Activated CD4-positive, alpha-beta T cell treated with anti-CD3 and anti-CD28 coated beads, Interleukin-10, Interleukin-2, amounts not matched to agents 100 ng/mL and 50 ng/mL, durations not matched to agents 16 hours and 8 hours (primary cell): ENCODE data around the gene KIAA1217.

Experiments used
- DNase-seq: peaks from one replicate; pipeline ENCODE4 v3.0.0-alpha.2; 2020

Gene KIAA1217

GRCh38 chr10:24249829-24250415 is 41.0 kb downstream of the KIAA1217 start:
- no peak for DNase-seq

GRCh38 chr10:24251547-24251946 is 42.6 kb downstream of the KIAA1217 start:
- DNase-seq: no peak

DNA sequence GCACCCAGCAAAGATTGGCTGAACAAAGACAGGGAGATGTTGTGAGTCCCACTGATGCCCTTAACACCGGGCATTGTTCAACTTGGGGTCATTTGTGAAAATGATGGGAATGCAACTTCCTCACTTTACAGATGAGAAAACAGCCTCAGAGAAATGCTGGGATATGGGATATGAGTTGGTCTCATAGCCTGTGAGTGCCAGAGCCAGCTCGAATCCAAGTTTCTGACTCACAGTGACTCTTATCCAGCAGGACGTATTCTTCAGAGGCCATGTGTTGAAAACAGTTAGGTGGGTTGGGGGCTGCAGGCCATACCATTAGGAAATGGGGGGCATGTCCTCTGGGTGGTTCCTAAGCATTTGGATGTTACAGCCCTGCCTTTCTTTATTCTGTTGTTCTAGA is 45.2 kb downstream of the KIAA1217 start:
- no peak for DNase-seq

GRCh38 chr10:24255115-24255880 is 46.4 kb downstream of the KIAA1217 start:
- no peak for DNase-seq

GRCh38 chr10:24255881-24256311 is 47.0 kb downstream of the KIAA1217 start:
- DNase-seq: no peak

DNA sequence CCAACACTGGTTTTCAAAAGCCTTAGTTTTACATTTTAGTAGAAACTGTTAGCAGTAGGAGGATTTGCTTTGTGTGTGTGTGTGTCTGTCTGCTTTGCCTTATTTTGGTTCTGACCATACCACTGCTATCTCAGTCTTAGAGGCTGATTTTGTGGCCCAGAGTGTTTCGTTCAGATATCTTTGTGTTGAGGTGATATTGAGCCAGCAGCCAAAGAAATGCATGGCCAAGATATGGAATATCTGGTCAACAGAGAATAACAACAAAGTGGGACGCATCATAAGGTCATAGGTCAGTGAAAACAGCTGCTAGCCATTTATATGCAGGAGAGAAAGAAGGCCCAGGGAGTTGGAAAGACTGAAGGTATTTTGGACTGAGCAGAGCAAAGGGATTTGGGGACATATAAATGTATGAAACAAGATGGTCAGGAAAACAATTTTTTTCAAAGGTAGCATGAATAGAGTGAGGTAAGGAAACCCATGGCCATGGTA is 47.7 kb downstream of the KIAA1217 start:
- no peak for DNase-seq

- no peak for DNase-seq
Measured at GRCh38 chr10:24257588-24257987, 48.6 kb downstream of the KIAA1217 start.

DNA sequence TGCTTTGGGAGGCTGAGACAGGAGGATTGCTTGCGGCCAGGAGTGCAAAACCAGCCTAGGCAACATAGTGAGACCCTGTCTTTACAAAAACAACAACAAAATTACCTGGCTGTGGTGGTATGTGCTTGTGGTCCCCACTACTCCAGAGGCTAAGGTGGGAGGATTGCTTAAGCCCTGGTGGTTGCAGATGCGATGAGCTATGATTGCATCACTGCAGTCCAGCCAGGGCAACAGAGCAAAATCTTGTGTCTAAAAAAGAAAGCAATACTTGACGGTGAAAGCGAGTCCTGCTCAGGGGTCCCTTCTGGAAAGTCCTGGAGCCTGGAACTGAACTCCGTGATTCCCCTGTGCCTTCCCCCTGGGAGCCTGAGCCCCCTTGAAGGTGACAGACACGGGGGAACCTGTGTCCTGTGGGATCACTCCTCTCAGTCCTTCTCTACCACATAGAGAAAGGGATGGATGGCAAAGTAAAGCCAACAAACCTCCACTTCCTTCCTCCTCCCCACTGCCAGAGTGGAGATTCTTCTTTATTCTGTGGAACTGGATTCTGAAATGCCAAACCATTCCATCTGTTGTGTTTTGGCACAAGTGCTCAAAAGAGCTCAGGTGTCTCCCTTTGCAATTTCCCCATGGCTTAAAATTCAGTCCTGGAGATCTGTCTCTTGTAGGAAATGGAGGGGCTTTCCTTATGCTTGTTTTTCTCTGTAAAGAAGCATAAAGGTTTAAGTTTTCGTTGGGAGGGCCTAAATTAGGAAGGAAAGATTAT is 50.6 kb downstream of the KIAA1217 start:
- DNase-seq: no peak

DNA sequence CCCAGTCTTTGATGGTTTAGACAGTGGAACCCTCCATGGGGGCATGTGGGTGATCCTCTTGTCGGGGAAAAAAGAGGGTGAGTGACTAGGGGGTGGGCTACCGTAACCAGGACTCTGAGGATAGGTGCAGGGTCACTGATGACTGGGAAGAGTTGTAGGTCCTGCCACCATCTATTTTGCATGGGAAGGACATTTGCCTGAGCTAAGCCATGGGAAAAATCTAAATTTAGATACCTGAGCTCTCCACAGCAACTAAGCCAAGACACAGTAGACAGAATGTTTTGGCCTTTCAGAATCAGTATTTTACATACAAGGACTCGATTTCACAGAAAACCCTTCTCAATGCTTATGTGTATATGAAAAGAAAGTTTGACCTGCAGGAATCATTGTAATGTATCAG is 52.7 kb downstream of the KIAA1217 start:
- no peak for DNase-seq

DNA sequence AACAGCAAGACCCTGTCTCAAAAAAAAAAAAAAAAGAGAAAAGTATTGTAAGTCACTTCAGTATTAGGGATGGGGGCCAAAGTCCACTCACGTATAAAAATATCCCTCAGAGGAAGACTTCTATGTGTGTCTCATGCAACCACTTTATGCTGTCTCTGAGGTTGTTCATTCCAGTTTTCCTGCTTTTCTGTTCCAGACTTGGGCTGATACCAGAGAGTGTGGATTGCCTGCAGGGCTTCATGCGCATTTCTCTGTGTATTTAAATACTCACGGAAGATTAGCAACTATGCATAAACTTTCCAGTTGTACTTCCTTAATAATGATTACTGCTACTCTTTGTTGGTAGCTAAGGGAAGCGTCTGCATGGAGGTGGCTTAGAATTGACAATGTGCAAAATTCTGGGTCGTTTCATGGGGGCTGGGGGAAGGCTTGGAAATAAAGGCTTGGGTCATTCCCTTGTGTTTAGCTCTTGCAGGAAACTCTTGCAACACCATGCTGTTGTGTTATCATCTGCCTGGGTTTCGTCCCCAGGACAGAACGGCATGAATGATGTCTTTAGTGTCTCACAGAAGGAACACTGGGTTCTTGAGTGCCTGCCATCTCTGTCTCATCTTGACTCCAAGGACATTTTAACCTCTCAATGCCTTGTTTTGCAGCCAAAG is 54.1 kb downstream of the KIAA1217 start:
- DNase-seq: no peak

DNA sequence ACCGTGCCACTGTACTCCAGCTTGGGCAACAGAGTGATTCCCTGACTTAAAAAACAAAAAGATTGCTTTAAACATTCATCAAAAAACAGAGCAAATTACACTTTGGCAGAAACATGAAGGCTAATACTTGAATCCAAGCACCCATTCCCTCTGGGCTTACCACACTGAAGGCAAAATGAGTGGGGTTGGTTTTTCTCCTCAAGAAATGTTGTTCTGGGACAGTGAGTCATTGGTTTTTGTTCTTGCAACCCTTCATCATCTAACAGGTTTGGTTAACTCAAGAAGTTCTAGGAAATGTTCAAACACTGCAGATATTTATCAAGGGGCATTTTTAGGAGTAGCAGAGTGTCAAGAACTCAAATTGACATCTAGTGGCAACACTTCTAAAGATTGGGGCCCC is 60.5 kb downstream of the KIAA1217 start:
- DNase-seq: no peak

GRCh38 chr10:24272374-24272773 is 63.4 kb downstream of the KIAA1217 start:
- no peak for DNase-seq

GRCh38 chr10:24277277-24277676 is 68.3 kb downstream of the KIAA1217 start:
- DNase-seq: no peak

DNA sequence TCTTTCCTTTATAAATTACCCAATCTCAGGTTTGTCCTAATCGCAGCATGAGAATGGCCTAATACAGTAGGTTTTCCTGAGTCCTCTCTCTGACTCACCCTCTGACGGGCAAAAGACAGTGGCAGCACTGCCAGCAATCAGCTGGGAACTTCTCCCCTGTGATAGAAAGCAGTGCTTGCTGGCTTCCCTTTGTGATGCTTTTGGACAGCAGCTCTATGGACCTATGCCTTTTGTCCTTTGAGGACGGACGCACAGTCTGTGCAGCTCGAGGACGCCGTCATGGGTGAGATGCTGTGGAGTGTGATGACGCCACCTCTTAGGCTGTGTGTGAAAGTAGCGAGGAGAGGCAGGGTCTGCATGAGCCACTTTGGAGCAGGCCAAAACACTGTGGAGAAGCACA is 68.8 kb downstream of the KIAA1217 start:
- DNase-seq: no peak

- no peak for DNase-seq
Measured at GRCh38 chr10:24278176-24278889, 69.4 kb downstream of the KIAA1217 start.

DNA sequence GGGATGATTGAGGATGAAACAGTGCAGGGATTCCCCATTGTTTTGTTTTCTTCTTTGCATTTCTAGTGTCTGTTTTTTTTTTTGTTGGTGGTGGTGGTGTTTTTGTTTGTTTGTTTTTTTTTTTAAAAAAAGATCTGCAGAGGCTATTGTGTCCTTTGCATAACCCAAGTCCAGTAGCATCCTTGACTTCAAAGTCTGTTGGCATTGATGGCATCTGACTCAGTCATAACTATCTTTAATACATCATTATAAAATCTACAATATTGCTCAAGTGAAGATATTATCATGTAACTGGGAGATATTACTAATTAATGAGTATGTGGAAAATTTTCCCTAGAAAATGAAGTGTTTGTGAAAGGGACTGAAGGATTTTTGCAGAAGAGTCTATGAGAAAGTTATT is 70.2 kb downstream of the KIAA1217 start:
- DNase-seq: no peak

DNA sequence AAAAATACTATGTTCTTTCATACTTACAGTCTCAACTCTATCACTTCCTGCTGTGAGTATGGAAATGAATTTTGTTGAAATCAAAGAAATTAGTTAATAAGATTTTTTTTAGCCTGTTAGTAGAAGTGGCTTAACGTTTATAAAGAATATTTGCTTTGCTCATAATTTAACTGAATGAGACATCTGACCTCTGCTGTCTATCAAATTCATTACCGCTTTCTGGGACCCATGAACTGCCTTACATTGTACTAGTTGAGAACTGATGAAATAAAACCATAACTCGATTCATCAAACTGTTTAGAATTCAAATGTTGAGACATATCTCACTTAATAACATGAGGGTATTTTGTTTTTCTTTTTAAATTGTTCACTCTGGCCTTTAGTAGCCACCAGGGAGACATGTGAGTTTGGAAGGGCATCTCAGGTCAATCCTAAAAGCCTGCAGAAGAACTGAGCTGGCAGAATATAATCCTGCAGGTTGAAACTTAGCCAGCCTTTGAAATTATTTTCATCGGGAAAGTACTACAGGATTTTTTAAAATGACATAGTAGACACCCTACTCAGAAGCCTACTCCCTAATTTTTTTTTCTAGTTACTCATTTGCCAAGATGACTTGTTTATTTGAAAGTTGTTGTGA is 78.7 kb downstream of the KIAA1217 start:
- DNase-seq: no peak

- no peak for DNase-seq
Measured at GRCh38 chr10:24288581-24288980, 79.6 kb downstream of the KIAA1217 start.

- no peak for DNase-seq
Measured at GRCh38 chr10:24289235-24289634, 80.3 kb downstream of the KIAA1217 start.

DNA sequence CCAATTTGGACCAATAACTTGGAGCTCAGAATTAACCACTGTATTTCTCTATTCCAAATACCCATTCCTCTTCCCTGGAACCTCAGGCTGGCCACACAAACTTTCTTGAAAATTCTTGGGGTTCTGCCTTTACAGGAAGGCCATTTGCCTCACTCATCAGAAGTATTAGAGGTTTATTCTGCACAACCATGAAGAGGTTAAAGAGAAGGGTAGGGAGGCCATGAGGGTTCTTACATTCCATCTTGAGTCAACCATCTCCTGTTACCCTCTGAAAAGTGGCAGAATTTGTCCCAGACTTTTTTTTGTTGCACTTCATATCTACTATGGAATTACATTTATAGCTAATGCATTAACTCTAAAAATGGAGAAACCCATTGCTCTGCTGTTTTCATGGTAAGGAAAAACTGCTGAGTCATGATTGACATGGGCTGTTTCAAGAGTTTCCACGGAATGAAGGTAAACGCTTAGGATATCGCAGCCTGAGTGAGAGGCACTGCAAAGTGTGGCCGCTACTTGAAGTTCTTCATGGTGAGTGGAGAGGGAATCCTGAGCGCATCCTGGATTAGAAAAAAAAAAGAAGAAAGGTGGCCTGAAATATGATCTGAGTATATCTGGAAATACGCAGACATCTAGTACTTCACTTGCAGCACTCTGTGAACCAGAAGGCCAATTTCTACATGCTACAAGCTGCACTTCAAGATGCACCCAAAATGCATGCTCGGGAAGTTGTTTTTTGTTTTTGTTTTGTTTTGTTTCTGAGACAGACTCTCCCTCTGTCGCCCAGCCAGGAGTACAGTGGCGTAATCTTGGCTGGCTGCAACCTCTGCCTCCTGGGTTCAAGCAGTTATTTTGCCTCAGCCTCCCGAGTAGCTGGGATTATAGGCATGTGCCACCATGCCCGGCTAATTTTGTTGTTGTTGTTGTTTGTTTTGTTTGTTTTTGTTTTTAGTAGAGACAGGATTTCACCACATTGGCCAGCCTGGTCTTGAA is 83.7 kb downstream of the KIAA1217 start:
- DNase-seq: no peak
